HG03108 (cell line): Measurements from ENCODE around the gene TTC24.

ENCODE experiments used
- ATAC-seq: cut with Tn5 transposase; IDR thresholded peaks from one replicate; pipeline ENCODE4 v1.9.1; 2021; ENCODE audit warnings: moderate library complexity; ENCODE audit not compliant: unreplicated experiment

The TTC24 gene

DNA sequence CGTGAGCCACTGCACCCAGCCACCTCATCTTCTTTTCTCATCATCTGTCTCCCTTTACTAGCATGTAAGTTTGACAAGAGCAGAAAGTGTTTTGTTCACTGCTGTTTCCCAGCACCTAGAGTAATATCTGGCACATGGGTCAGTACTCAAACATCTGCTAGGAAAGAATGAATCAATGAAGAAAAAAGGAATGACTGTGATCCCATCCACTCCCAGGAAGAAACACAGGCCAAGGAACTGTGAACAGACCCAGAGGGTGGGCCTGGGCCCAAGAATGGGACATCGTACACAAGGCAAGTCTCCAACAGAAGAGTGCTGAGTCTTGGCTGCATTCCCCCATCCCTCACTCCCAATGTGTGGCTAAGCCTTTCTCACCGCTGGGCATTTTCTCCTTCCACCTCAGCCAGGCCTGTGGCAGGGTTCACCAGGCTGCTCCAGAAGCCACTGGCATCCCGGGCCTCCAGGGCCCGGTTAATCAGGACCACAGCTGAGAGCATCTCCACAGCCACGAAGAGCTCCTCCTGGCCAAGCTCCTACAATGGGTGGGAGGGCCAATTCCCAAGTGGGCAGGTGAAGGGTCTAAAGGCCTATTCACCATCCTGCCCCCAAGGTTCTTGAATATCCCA lies 25.6 kb upstream of the TTC24 start:
- no peak for ATAC-seq

DNA sequence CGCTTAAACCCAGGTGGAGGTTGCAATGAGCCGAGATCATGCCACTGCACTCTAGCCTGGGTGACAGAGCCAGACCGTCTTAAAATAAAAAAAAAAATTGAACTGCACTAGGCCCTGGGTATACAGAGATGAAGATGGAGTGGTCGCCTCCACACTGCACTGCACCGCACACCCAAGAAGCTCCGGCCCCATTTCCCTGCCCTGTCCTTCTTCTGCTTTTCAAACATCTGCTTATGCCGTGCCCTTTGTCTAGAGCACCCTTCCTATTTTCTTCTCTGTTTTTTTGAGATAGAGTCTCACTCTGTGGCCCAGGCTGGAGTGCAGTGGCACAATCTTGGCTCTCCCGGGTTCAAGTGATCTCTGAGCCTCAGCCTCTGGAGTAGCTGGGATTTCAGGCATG lies 24.6 kb upstream of the TTC24 start:
- ATAC-seq = no peak

DNA sequence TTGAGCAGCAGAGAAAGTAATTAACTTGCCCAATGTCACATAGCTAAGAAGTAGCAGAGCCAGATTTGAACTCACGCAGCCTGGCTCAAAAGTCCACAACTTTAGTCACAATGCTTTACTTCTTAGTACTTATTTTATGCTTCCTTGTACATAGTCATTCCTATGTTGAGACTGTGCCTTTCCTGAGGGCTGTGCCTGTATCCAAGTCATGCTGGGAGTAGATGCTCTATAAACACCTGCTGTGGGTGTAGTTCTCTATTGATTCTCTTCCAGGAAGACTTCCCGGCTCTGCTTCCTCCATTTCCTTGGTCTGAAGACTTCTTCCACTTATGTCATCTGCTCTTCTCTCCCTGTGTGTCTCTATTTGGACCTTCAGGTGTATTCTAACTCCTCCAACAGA lies 23.8 kb upstream of the TTC24 start:
- ATAC-seq = no peak

DNA sequence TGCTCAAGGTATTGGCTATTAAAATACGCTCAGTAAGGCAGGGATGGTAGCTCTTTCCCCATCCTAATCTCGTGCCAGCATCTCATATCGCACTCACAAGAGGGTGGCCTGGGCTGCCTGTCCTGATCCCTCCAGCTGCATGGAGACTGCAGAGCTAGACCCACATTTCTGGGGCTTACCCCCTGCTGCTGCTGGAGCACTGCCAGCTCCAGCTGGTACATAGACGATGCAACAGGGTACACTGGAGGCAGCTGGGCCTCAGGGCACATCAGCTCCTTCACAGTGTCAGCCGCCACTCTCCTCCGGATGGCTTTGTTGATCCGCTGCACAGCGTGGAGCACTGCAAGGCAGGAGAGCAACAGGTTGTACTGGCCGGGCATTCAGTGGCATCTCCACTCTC lies 23.2 kb upstream of the TTC24 start:
- no peak for ATAC-seq

DNA sequence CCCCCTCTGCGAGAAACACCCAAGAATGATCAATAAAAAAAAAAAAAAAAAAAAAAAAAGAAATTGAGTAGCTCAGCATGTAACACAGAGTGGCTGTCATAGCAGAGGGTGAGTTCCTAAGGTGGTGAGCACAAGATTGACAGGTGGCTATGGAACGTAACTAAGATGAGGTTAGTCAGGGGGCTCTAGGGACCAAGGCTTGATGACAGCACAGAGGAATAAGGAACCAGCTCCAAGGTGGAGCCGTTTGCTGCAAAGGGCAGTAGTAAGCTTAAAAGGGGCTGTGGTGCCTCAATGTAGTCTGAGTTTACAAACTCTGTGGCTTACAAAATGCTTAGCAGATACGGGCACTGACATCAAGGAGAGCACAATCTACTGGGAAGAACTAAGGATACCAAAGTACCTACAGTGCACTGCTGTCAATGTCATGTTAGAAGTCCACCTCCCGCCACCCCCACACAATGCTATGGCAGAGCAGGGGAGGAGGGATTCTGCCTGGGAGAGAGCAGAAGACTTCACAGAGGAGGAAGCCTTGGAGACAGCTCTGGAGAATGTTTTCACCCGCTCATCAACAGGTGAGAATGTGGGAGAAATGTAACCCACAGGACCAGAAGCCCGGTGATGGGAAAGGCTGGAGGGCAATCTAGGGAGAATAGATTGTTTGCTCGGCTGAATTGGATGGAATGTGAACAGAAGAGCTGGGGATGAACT lies 20.3 kb upstream of the TTC24 start:
- ATAC-seq = no peak

DNA sequence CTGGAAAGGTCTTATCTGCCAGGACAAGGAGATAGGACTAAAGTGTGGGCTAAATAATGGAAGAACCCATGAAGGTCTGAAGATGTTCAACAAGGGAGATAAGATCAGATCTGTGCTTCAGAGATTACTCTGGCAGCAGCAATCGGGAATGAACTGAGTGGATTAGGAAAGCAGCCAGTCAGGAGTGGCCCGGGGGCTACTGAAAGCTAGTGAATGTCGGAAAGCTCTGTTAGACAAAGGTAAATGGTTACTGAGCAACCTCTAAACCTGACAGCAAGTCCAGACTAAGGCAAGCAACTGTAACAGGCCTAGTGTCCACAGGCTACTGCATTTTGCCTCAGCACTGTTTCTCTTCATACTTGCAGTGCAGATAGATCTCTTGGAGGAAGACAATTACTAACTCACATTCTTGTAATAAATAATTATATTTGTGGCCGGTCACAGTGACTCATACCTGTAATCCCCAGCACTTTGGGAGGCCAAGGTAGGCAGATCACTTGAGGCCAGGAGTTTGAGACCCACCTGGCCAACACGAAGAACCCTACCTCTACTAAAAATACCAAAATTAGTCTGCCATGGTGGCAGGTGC lies 19.6 kb upstream of the TTC24 start:
- ATAC-seq = no peak

DNA sequence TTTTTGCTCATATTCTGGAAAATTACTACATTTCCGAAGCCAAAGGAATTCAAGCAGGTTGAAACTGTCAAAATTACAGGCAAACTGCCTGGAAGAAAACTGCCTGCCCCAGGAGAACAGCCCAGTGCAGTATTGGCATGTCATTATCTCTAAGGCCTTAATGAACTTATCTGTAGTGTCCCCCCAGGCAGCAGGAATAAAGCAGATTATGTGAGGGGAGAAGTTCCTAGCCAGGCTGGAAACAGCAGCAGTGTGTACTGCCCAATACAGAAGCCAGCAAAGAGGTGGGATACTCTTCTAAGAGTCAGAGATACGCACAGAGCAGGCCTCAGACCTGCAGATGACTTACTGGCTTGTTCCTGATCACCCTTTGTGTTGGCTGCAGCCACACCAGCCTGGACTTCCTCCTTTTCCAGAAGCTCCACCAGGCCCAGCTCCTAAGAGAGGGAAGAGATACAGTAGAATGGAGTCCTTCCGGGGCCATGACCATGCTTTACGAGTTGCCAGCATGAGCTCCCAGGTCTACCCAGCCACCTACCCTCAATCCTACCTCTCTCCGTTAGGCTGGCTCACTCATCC lies 18.8 kb upstream of the TTC24 start:
- ATAC-seq = no peak

DNA sequence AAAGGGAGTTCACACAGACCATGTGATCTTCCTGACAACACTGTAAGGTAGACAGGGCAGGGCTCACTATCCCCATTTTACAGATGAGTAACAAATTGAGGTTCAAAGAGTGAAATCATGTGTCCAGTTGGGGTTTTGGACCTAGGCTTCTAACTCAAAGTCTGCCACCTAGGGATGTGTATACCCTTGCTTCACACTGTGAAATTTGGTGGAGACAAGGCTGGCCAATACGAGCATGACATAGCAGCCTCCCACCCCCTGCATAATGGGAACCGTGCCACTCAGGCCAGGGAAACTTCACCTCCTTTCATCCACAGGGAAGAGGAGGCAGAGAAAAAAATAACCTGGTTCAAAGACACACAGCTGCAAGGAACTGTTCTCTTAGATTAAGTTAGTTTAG lies 14.0 kb upstream of the TTC24 start:
- ATAC-seq = no peak

DNA sequence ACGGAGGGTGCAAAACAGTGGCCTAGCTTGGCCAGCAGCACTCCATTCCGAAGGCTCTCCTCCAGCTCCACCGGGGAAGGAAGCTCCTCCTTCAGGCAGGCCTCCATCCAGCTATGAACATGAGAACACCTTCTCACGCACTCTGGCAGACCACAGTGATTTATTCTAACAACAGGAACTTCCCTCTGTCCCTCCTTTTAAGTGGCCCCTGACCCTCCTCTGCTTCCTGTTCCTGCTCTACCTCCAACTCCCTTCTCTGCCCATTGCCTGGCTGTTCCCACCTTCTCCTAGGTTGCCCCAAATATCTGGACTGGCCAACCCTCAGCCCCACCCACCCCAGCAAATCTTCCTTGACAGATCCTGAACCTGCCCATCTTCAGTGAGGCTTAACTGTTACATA lies 13.1 kb upstream of the TTC24 start:
- ATAC-seq = no peak

DNA sequence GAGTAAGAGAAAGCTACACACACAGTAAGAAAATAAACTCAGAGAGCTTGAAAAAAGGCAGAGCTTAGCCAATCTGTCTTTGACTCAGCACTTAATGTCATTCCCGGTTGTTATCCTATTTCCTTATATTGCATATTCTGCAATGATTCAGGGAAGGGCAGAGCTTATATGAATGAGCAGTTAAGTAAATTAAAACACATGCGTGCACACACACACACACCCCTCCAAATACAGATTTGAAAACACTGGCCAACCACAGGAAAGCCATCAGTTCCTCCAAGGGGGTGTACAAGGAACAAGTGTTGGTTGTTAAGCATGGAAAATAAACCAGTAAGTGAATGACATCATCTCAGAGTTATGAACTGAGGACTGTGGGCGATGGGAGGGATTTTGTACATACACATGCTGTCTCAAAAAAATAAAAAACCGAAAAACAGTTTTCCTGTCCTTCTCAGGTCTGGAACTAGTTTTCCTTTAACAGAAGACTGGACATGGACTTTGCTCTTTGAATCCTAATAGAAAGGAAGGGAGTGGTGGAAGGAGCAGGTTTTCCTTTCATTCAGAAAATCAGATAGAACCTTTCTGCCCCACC lies 8.2 kb upstream of the TTC24 start:
- no peak for ATAC-seq

DNA sequence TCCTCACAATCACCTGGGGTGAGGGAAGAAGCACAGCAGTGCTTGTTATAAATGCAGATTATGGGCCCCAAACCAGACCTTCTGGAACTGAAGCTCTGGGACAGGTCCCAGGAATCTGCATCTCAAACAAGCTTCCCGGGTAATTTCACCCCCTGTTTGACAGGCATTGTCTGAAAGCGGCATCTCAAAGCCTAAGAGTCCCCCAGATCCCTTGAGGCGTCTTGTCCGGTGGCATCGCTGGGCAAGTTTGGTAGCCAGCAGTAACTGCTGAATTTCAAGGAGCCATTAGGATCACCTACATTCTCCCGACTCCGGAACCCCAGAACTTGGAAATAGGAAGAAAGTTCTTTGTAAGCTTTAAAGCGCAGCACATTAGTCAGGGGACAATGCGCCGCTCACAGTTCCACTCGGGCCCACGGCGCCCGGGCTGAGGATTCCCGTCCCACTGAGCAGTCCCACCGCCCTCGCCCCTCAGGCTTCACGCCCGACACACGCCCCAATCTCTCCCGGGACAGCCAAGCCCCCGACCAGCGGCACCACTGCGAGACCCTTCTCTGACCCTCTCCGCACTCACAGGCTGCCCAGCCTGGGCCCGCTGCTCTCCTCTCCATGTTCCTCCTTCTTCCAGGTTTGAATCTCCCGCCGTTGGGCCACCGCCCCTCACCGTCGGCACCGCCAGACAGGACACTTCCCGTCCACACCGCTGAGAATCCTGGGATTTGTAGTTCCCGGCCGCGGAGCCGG lies 7.4 kb upstream of the TTC24 start, which contains the start of gene IQGAP3:
Gene IQGAP3, minus strand, starts transcription at position 647 of the 744 bp plus-strand sequence. Its CDS starts 36 bp downstream, at position 611.
- ATAC-seq = peak; percentile 82

DNA sequence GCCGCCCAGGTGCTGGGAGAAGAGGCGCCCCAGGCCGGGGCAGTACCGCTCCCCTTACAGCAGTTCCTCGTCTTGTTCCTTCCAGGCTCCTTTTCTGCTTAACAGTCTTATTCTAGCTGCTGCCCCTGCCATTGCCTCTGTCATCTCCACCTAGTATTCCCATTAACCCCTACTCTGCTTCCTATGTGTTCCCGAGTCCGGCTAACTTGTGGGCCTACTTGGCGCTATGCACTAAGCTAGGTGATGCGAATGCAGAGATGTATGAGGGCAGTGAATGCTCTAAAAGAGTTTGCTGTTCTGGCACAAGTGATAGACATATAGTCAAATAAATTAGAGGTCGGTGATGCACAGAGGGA lies 6.9 kb upstream of the TTC24 start:
- ATAC-seq = no peak

DNA sequence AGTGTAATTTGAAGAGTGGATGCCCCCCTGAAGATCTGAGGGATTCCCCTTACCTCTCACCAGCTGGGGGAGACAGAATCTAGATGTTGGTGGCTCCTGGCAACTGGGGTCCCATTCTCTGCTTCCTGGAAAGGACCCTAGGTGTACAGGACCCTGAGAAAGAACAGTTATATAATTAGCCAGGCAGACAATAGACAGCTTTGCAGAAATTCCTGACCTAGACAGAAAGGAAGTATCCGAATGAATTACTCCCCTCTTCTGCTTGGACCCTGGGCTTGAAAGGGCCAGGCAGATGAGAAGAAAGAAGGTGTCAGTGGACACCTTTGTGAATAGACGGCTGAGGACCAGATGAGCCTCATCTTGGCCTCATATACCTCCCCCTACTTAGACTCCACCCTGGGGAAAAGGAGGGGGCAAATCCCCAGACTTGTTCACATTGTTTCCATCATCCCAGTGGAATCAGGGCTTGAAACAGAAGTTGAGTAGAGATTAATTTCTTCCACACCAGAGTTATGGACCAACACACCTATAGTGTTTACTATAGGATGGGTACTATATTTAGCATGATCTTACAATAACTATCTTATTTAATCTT lies 5.4 kb upstream of the TTC24 start:
- no peak for ATAC-seq

DNA sequence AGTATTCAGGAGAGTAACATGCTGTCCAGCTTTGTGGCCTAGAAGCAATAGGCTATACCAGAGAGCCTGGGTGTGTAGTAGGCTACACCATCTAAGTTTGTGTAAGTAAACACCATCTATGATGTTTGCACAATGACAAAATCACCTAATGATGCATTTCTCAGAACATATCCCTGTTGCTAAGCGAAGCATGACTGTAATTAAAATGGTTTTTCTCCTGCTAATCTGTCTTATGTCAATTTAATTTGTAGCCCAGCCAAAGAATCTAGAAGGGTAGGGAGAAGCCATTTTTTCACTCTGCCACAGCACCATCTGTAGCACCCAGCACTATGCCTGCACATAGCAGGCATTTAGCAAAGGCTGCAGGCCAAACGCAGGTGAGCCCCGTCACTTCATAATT lies 2.0 kb upstream of the TTC24 start:
- no peak for ATAC-seq

DNA sequence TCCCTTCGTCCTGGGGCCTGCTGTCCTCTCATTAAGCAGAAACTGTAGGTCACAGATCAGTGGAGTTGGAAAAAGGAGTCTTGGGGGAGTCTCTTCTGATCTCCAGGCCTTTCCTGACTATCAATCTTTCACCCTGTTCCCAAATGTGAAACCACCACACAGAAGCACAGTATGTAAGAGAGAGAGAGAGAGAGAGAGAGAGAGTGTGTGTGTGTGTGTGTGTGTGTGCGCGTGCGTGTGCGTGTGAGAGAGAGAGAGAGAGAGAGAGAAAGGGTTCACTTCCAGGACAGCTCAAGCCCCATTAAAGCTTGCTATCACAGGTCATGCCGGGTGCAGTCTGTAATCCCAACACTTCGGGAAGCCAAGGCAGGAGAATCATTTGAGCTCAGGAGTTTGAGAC lies 1.5 kb upstream of the TTC24 start:
- no peak for ATAC-seq

DNA sequence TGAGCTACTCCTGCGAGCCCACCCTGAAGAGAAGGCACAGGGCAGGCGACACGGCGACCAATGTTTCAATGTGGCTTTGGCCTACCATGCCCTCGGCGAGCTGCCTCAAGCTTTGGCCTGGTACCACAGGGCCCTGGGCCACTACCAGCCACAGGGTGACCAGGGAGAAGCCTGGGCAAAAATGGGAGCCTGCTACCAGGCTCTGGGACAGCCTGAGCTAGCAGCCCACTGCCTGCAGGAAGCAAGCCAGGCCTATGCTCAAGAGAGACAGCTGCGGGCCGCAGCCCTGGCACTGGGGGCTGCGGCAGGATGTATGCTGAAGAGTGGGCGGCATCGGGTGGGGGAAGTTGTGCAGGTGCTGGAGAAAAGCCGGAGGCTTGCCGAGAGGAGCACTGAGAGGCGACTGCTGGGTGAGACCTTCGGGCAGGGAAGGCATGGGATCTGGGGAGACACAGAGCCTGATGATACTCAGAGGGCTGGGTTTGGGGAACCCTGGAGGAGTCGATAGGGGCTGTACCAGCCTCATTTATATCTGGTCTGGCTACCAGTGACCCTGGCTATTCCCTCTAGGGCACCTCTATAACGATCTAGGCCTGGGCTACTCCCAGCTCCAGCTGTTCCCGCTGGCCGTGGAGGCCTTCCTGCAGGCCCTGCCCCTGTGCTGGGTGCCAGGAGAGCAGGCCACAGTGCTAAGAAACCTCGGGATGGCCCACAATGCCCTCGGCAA lies 2.3 kb downstream of the TTC24 start:
- no peak for ATAC-seq

DNA sequence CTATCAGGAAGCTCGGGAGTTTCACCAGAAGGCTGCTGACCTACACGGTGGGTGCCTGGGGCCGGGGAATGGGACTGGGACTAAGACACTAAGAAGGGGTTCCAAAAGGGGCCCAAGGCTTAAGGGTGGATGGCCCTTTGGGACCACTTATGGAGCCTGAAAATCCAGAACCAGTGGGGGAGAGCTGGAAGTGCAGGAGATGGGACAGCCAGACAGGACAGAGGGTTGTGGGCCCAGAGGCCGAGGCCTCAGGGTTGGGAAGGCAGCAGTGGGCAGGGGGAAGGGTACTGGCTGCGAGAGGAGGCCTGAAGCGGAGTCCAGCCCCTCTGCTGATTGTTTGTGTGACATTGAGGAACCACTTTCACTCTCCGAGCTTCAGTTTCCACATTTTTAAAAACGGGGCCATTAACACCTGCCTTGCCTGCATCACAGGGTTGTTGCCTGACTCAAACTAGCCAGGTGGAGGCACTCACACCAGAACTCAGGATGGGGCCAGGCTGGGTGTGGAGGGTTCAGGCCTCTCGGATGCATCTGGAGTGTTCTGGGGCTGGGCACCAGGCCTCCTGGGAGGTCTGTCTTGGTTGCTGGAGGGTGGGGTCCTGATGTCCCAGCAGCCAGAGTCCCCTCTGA lies 3.0 kb downstream of the TTC24 start:
- ATAC-seq = no peak

DNA sequence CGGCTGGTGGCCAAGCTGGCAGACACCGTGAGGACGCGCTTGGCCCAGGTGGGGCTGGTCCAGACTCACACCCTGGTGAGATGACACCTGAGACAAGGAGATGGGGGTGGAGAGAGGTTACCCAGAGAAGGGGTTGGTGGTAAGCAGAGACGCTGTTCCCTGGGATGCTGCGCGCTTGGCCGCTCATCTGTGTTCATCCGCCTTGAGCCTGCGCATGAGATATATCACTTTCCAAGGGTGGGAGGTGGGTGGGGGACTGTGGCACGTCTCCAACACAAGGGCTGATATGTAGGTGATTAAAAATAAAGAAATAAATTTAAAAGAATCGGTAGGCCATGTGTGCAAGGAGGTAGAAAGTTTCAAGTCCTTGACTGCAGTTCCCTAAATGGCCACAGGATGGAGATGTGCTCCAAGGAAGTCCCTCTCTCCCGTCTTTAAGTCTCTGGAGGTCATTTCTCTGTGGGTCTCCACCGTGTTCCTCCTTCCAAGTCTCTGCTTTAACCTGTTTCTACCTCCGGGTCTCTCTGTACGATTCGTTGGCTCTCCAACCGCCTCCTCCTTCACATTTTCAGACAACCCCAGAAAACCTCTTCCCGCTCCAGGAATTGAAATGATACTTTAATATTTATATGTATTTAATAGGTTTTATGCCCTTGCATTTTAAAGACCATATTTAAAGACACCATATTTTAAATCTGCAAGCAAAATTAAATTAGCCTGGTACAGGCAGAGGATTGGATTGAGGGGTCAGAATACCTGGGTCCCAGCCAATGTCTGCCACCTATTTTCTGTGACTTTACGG lies 4.5 kb downstream of the TTC24 start:
- ATAC-seq = no peak

DNA sequence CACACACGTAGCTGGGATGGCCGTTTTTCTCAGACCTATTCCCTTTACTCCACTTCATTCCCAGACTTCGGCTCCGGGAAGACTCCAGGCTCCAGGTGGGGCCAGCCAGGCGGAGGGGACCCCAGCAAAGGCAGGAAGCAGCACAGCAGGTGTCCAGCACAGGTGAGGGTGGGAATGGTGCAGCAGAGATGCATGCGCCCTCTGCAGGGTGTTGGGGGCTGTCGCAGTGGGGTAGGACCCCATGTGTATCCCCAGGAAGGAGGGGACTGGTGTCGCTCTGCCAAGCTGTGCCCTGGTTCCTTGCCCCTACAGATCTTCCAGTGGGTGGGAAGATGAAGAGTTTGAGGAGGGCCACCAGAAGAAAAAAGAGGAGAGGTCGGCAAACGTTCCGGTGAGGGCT lies 5.3 kb downstream of the TTC24 start:
- no peak for ATAC-seq
